ENCODE measurements around the gene PPP2R1B. TPM values are rescaled to one million over a fixed set of nuclear protein-coding genes. Genes with fewer than 3 reads are reported as not detected.

Gene PPP2R1B
- total RNA-seq, 1 donor from 2014 or later, result 7.4 TPM

GRCh38 chr11:111707039-111707690, 59.0 kb downstream of the PPP2R1B start:
- DNase-seq (peak; percentile 63), ATAC-seq (peak; percentile 83)
- intact Hi-C loops (cut with micrococcal nuclease), result no loop called here

GRCh38 chr11:111703576-111703975, 62.6 kb downstream of the PPP2R1B start:
- intact Hi-C loops (cut with micrococcal nuclease), result no loop called here
- DNase-seq, result no peak
- ATAC-seq, result no peak

GRCh38 chr11:111702623-111703022, 63.6 kb downstream of the PPP2R1B start:
- ATAC-seq (no peak), DNase-seq (no peak)
- intact Hi-C loops (cut with micrococcal nuclease), result no loop called here

GRCh38 chr11:111700162-111700561, 66.0 kb downstream of the PPP2R1B start:
- ATAC-seq (no peak), DNase-seq (no peak)
- intact Hi-C loops (cut with micrococcal nuclease), result no loop called here

- ATAC-seq (peak; percentile 26), DNase-seq (no peak)
- intact Hi-C loops (cut with micrococcal nuclease), result no loop called here
Observed at GRCh38 chr11:111699579-111700156, 66.5 kb downstream of the PPP2R1B start.

- ATAC-seq, result no peak
- intact Hi-C loops (cut with micrococcal nuclease), result no loop called here
Observed at GRCh38 chr11:111698852-111699559, 67.2 kb downstream of the PPP2R1B start.

GRCh38 chr11:111697933-111698371, 68.2 kb downstream of the PPP2R1B start:
- DNase-seq (no peak), ATAC-seq (no peak)
- intact Hi-C loops (cut with micrococcal nuclease), result no loop called here

More at GRCh38 chr11:111698852-111699559, 67.2 kb downstream of the PPP2R1B start:
- no peak for DNase-seq

- ATAC-seq (no peak), DNase-seq (no peak)
- intact Hi-C loops (cut with micrococcal nuclease), result no loop called here
Observed at GRCh38 chr11:111696556-111696955, 69.6 kb downstream of the PPP2R1B start.

- DNase-seq (no peak), ATAC-seq (peak; percentile 50)
- intact Hi-C loops (cut with micrococcal nuclease), result no loop called here
Observed at GRCh38 chr11:111694851-111695250, 71.3 kb downstream of the PPP2R1B start.

GRCh38 chr11:111693224-111693937, 72.8 kb downstream of the PPP2R1B start:
- intact Hi-C loops (cut with micrococcal nuclease), result no loop called here
- ATAC-seq, result peak; percentile 23
- no peak for DNase-seq

- no peak for DNase-seq
- intact Hi-C loops (cut with micrococcal nuclease), result no loop called here
- no peak for ATAC-seq
Observed at GRCh38 chr11:111691741-111692140, 74.4 kb downstream of the PPP2R1B start.

GRCh38 chr11:111691176-111691575, 75.0 kb downstream of the PPP2R1B start:
- intact Hi-C loops (cut with micrococcal nuclease), result no loop called here
- ATAC-seq (no peak), DNase-seq (no peak)

- ATAC-seq (no peak), DNase-seq (no peak)
- intact Hi-C loops (cut with micrococcal nuclease), result no loop called here
Observed at GRCh38 chr11:111688013-111688412, 78.2 kb downstream of the PPP2R1B start.

GRCh38 chr11:111684251-111684650, 81.9 kb downstream of the PPP2R1B start:
- intact Hi-C loops (cut with micrococcal nuclease), result no loop called here
- DNase-seq (no peak), ATAC-seq (no peak)

- intact Hi-C loops (cut with micrococcal nuclease), result no loop called here
- DNase-seq (no peak), ATAC-seq (no peak)
Observed at GRCh38 chr11:111683806-111684205, 82.4 kb downstream of the PPP2R1B start.

GRCh38 chr11:111680486-111681175, 85.6 kb downstream of the PPP2R1B start:
- intact Hi-C loops (cut with micrococcal nuclease), result no loop called here
- DNase-seq, result no peak
- no peak for ATAC-seq

Measured in left ventricle myocardium superior (tissue), 1 donor.